HG02981 (cell line): Measurements from ENCODE around the gene NCBP2.

Experiments
- ATAC-seq: cut with Tn5 transposase; IDR thresholded peaks from one replicate; pipeline ENCODE4 v1.9.1; 2021; ENCODE audit warnings: mild to moderate bottlenecking, moderate library complexity; ENCODE audit not compliant: unreplicated experiment

The NCBP2 gene

DNA sequence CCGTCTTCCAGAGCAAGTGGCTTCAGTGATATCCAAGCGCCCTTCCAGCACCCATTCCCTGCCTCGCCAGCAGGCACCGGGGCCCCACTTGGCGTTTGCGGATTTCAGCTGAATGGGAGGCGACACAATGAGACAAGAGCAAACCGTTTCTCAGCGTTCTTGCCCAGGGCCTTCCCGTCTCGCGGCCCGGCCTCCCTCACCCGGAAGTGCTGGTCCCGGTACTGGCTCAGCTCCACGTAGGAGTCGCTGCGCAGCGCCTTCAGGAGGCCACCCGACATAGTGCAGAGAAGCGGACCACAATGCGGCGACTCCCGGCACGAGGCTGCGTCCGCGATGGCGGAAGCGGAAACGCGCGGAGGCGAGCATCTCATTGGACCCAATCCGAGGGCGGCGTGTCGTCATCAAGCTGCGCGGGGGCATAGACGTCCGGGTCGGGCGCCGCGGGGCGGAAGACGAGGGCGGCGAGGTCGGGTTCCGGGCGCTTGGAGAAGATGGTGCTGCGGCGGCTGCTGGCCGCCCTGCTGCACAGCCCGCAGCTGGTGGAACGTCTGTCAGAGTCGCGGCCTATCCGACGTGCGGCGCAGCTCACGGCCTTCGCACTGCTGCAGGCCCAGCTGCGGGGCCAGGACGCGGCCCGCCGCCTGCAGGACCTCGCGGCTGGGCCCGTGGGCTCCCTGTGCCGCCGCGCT, at the start of gene NCBP2:
Gene NCBP2, minus strand, starts transcription at position 303 of the 689 bp plus-strand sequence. Its CDS starts 25 bp downstream, at position 278.
- ATAC-seq, result peak; percentile 90

- ATAC-seq, result no peak
Observed at GRCh38 chr3:196991581-196992460, 49.5 kb upstream of the NCBP2 start.

DNA sequence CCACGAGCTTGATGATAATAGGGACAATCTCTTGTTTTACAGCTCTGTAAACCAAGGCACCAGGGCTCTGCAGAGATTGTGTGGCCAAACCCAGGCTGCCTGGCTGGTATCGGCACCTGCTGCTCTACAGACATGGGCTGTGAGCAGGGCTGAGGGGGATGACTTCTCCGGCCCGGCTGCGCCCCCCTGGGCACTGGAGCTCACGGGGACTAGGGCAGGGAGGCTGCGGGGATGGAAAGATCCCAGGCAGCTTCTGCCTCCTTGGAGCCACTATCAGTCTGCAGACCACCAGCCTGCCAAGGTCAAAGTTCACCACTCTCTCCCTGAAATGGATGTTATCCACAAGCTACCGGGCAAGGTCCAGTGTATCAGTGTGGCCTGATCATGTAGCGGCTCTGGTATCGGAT, 48.3 kb upstream of the NCBP2 start:
- ATAC-seq, result no peak

GRCh38 chr3:196989721-196990262, 47.5 kb upstream of the NCBP2 start:
- no peak for ATAC-seq

DNA sequence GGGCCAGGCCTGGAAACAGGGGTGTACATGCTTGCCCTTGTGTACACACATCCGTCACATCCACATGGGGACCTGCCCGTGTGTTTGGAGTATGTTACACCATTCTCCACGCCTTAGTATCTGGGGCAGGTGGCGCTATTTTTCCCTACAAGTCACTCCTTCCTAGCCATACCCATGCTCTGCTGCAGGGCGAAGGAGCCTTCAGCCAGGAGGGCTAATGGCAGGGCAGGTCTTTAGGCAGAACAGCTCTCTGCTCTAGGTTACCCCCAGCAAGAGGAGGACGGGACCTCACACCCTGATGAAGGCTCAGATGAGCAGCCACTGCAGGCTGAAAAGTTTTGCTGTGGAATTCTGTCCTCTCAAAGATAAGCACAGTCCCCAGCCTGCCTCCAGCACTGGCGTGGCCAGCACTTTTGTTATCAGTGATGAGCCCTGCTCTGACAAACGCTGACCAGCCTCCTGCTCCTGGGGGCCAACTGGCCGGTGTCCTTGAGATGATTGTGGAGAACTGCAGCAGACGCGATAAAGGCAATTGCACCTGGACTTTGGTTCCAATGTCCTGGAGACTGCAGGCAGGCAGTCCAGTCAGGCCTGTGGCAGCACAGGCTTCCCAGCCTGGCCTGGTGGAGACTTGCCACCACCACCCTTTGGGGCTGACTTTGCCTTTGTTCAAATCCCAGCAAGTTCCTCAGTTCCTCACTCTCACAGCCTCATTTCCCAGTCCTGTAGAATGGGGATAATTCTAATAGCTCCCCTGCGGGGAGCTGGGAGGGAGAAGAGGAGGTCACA, 46.1 kb upstream of the NCBP2 start:
- ATAC-seq, result no peak

DNA sequence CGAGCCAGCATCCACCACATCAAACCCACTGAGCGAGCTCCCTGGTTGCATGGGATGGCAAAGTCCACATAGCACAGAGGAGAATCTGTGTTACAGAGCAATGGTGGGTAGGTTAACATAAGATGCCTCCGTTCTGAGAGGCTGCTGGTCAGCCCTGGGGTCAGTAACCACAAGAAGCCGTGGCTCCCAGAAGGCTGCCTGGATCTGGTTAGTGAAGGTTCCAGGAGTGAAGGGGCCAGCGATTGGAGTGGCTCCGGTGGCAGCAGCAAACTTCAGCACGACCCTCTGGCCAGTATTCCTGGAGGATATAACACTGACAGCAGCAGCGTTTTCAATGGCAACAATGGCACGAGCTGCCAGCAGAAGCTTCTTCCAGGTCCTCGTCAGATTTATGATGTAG, 44.7 kb upstream of the NCBP2 start:
- ATAC-seq, result no peak

DNA sequence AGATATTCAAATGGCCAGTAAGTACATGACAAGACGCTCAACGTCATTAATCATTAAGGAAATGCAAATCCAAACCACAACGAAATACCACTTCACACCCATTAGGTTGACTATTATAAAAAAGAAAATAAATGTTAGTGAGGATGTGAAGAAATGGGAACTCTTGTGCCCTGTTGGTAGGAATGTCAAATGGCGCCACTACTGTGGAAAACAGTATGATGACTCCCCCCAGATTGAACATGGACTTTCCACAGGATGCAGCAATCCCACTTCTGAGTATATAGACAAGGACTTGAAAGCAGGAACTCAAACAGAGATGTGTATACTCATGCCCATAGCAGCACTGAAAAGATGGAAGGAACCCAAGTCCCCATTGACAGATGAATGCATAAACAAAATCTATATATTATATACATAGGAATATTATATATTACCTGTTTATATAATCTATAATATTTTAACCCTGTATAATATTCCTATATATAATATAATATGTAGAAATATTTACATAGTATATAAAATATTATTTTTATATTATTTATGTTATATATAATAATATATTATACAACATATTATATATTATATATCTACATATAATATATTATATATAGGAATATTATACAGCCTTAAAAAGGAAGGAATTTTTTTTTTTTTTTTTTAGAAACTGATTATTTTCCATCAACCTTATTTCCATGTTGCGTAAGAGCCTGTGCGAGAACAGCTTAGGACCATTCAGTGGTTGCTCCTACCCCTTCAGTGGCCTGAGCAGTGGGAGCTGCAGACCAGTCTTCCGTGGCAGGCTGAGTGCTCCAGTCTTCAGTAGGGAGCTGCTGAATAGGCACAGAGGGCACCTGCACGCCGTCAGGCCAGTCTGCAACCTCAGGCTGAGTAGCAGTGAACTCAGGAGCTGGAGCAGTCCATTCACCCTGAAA, 43.9 kb upstream of the NCBP2 start:
- no peak for ATAC-seq

- no peak for ATAC-seq
Observed at GRCh38 chr3:196985298-196985697, 43.0 kb upstream of the NCBP2 start.

DNA sequence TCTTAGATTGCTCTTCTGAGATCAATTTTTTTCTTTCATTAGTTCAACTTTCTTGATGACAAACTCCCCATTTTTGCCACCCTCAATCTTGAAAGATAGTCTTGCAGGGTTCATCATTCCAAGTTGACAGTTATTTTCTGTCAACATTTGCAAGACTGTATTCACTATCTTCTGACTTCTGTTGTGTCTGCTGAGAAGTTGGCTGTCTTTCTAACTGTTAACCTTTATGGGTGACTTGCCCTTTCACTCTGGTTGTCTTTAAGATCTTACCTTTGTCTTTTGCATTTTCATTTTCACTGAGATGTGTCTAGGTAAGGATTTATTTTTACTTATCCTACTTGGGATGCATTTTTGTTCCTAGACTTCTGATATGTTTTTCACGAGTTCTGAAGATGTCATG, 40.9 kb upstream of the NCBP2 start:
- ATAC-seq, result no peak

GRCh38 chr3:196981657-196982056, 39.3 kb upstream of the NCBP2 start:
- no peak for ATAC-seq

DNA sequence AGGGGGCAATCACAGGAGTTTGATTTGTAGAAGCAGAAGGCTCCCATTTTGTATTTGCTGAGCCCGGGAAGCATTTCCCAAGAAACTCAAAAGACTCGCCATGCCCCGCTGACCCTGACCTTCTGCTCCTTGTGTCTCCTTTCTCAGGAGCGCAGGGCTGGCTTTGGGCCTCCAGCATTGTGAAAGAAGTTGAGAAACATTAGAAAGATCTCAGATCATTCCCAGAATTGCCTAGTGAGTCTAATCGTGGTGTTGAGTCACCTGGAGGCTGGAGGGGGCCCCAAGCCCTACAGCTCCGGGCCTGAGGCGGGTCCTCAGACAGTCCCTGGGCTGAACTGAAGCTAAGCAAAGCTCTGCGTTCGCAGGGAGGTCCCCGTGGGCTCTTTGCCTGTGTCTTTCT, 37.2 kb upstream of the NCBP2 start:
- no peak for ATAC-seq

- no peak for ATAC-seq
Observed at GRCh38 chr3:196976941-196977340, 34.6 kb upstream of the NCBP2 start.

DNA sequence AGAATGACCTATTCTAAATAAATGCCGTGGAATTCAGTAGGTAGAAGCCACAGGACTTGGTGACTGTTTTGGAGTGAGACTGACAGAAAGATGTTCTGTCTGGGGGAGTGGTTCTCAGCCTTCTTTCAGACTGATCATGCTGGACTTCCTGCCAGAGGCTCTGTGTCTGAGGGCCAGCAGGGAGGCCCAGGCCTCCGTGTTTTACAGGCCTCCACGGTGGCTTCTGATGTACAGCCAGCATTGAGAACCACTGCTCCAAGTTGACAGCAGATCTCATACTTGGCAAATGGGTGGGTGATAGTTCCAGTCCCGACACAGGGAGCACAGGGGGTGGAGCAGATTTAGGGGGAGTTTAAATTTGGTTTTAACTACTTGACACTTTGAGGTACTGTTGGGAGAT, 33.0 kb upstream of the NCBP2 start:
- no peak for ATAC-seq

- no peak for ATAC-seq
Observed at GRCh38 chr3:196974661-196975060, 32.3 kb upstream of the NCBP2 start.

GRCh38 chr3:196971094-196971698, 28.9 kb upstream of the NCBP2 start:
- ATAC-seq, result no peak

GRCh38 chr3:196970547-196971093, 28.3 kb upstream of the NCBP2 start:
- no peak for ATAC-seq

DNA sequence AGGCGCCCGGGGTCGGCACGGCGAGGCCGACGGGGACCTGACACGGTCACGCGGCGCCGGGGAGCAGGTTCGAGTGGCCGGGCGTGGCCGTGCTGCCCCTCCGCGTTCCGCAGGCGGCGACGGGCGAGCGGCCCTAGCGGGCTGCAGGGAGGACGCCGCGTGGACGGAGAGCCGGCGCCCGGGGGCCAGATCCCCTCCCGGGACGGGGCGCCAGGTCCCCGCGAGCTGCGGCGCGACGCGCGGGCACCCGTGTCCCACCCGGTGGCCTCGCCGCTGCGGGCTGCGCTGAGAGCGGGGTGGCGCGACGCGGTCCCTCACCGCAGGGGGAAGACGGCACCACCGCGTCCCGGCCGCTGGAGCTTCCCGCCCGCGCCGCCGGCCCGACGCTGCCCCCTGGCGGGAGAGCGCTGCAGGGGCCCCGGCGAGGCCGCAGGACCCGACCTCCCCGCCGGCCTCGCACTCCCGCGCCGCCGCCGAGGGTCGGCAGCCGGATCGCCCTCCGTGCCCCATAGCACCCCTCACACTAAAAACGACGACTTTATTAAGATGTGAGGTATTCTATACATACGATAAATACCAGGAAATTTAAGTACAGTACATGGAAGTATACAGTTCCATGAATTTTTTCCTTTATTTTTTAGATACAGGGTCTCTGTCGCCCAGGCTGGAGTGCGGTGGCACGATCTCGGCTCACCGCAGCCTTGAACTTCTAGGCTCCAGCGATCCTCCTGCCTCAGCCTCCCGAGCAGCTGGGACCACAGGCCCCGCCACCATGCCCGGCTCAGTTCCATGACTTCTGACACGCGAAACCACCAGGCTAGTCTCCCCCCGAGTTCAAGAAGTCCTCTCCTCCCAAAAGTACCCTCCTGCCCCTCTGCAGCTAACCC, 27.6 kb upstream of the NCBP2 start:
- ATAC-seq, result peak; percentile 45

- ATAC-seq, result peak; percentile 45
Observed at GRCh38 chr3:196969134-196969659, 26.9 kb upstream of the NCBP2 start.
